Activated CD4-positive, alpha-beta T cell treated with anti-CD3 and anti-CD28 coated beads, Interleukin-2, amount 50 U/mL, for 24 hours (primary cell): ENCODE results near the gene CD300H.

Source experiments
- DNase-seq, 2 donors: peaks; one replicate each; pipeline ENCODE4 v3.0.0-alpha.2; 2020; ENCODE audit warnings: low read depth in 1 of 2, low spot score in 1 of 2

Gene CD300H

GRCh38 chr17:74552037-74552436 is 15.3 kb downstream of the CD300H start:
- no peak for DNase-seq

GRCh38 chr17:74550602-74551001 is 16.7 kb downstream of the CD300H start:
- no peak for DNase-seq

- no peak for DNase-seq
Measured at GRCh38 chr17:74549343-74549742, 18.0 kb downstream of the CD300H start.

GRCh38 chr17:74547736-74548135 is 19.6 kb downstream of the CD300H start:
- DNase-seq, result no peak

GRCh38 chr17:74547264-74547663 is 20.0 kb downstream of the CD300H start:
- no peak for DNase-seq

GRCh38 chr17:74546586-74546985 is 20.7 kb downstream of the CD300H start:
- DNase-seq, result no peak

GRCh38 chr17:74545843-74546230 is 21.5 kb downstream of the CD300H start, which contains the start of gene CD300C:
CD300C (minus strand) TSS chr17:74546115; CDS start chr17:74545782, 333 bp downstream.
- no peak for DNase-seq

GRCh38 chr17:74544991-74545842 is 22.1 kb downstream of the CD300H start:
- no peak for DNase-seq

- DNase-seq, result no peak
Measured at GRCh38 chr17:74543891-74544760, 23.2 kb downstream of the CD300H start.

- DNase-seq, result no peak
Measured at GRCh38 chr17:74543406-74543805, 23.9 kb downstream of the CD300H start.

- DNase-seq, result no peak
Measured at GRCh38 chr17:74542727-74543383, 24.5 kb downstream of the CD300H start.

- no peak for DNase-seq
Measured at GRCh38 chr17:74542166-74542565, 25.1 kb downstream of the CD300H start.

GRCh38 chr17:74541176-74542111 is 25.9 kb downstream of the CD300H start:
- no peak for DNase-seq

GRCh38 chr17:74539281-74539820 is 28.0 kb downstream of the CD300H start:
- DNase-seq, result no peak

- no peak for DNase-seq
Measured at GRCh38 chr17:74536890-74537289, 30.4 kb downstream of the CD300H start.

- DNase-seq, result no peak
Measured at GRCh38 chr17:74532115-74532514, 35.2 kb downstream of the CD300H start.

GRCh38 chr17:74531231-74531761 is 36.0 kb downstream of the CD300H start, which contains the start of gene CD300LB:
CD300LB (minus strand) TSS chr17:74531475; CDS start chr17:74531350, 125 bp downstream.
- no peak for DNase-seq

GRCh38 chr17:74530831-74531150 is 36.5 kb downstream of the CD300H start:
- no peak for DNase-seq

- DNase-seq, result no peak
Measured at GRCh38 chr17:74529243-74529642, 38.1 kb downstream of the CD300H start.
